ENCODE data around the gene TSSC4. TPM values are rescaled to one million over a fixed set of nuclear protein-coding genes. Genes with fewer than 3 reads are reported as not detected.

TSSC4 gene
- total RNA-seq, 1 donor, result 31.5 TPM

GRCh38 chr11:2408671-2409070 lies 8.1 kb downstream of the TSSC4 start:
- DNase-seq (ENCODE audit: low read depth), result no peak
- TF ChIP-seq CTCF (IDR thresholded peaks at IDR 0.05; ENCODE audit: insufficient read depth, low read length), result no peak
- no peak overlapping the region for H3K4me3 ChIP-seq (ENCODE audit: low read depth, low read length)

- no peak for TF ChIP-seq CTCF (IDR thresholded peaks at IDR 0.05; ENCODE audit: insufficient read depth, low read length)
- H3K4me3 ChIP-seq (ENCODE audit: low read depth, low read length), result no peak overlapping the region
- no peak for DNase-seq (ENCODE audit: low read depth)
Observed at GRCh38 chr11:2409126-2409525, 8.6 kb downstream of the TSSC4 start.

- TF ChIP-seq CTCF (IDR thresholded peaks at IDR 0.05; ENCODE audit: insufficient read depth, low read length), result no peak
- no peak for DNase-seq (ENCODE audit: low read depth)
- H3K4me3 ChIP-seq (ENCODE audit: low read depth, low read length), result no peak overlapping the region
Observed at GRCh38 chr11:2409611-2410468, 9.3 kb downstream of the TSSC4 start.

GRCh38 chr11:2410616-2411015 lies 10.1 kb downstream of the TSSC4 start:
- DNase-seq (ENCODE audit: low read depth), result no peak
- no peak overlapping the region for H3K4me3 ChIP-seq (ENCODE audit: low read depth, low read length)
- no peak for TF ChIP-seq CTCF (IDR thresholded peaks at IDR 0.05; ENCODE audit: insufficient read depth, low read length)

- no peak for TF ChIP-seq CTCF (IDR thresholded peaks at IDR 0.05; ENCODE audit: insufficient read depth, low read length)
- no peak overlapping the region for H3K4me3 ChIP-seq (ENCODE audit: low read depth, low read length)
- no peak for DNase-seq (ENCODE audit: low read depth)
Observed at GRCh38 chr11:2411446-2412305, 11.1 kb downstream of the TSSC4 start.

GRCh38 chr11:2412323-2412722 lies 11.8 kb downstream of the TSSC4 start:
- H3K4me3 ChIP-seq (ENCODE audit: low read depth, low read length), result no peak overlapping the region
- TF ChIP-seq CTCF (IDR thresholded peaks at IDR 0.05; ENCODE audit: insufficient read depth, low read length), result no peak
- no peak for DNase-seq (ENCODE audit: low read depth)
